Measurements from ENCODE around the gene TNFRSF4. TPM values are rescaled to one million over a fixed set of nuclear protein-coding genes. Genes with fewer than 3 reads are reported as not detected.

TNFRSF4 gene
- total and polyA plus RNA-seq, 9 of the 15 experiments (the other 6 are each of a cell fraction or from before 2014, with no cell fraction given) = 0.07 to 0.44 (median 0.19) TPM; not detected in 5

DNA sequence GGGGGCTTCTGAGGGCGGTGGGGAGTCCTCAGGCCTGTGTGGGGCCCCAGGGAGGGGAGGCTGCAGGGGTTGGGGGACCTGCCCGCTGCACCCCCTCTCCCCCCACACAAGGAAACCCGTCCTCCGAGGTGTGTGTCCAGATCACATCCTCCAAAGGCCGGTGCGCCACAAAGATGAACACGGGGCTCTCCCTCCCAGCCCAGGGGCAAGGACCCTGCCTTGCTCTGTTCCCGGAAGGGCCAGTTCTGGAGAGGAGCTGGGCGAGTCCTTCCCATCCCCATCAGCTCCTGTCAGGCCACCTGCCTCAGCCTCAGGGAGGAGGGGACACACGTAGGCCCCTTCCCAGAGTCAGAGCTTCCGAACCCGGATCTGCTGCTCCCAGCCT lies 42.8 kb downstream of the TNFRSF4 start:
- Histone ChIP-seq H3K4me3 (no peak overlapping the region), H4K20me1 (replicated peaks; ENCODE audit: control insufficient read depth, insufficient read depth, low read length) (peaks cover 6% of the 10 kb centered on the region; the same call in 1 of the 2 replicates), H3K9me3 (replicated peaks; ENCODE audit: control insufficient read depth, insufficient read depth, low read depth, low read length) (0 out of 2 replicates have a peak, but pooled peaks cover 1% of the 10 kb centered on the region), H3K27me3 (ENCODE audit: control insufficient read depth in 2 of 2, insufficient read depth in 2 of 2, low read length in 2 of 2) (peaks cover 62 to 86% of the 10 kb centered on the region in 2 experiments), H3K4me1 (replicated peaks in 1 of 2; ENCODE audit: control insufficient read depth in 2 of 2, insufficient read depth in 2 of 2, low read length in 2 of 2) (peaks cover 0 to 83% of the 10 kb centered on the region in 2 experiments; a peak in 2 of 5 replicates), H3K9ac (ENCODE audit: insufficient read depth in 1 of 2, low read depth in 2 of 2, low read length in 2 of 2) (peak overlapping the region in 1 of 2 experiments; percentile 35; a peak in 1 of 4 replicates), H2AFZ (ENCODE audit: low read depth, low read length) (no peak overlapping the region), H3K27ac (ENCODE audit: extremely low read depth, low read depth, low read length) (no peak overlapping the region), H3K79me2 (ENCODE audit: control insufficient read depth, insufficient read depth, low read length) (no peaks in the 10 kb centered on the region), H3K36me3 (ENCODE audit: control insufficient read depth, insufficient read depth, low read length) (no peaks in the 10 kb centered on the region), H3K4me2 (ENCODE audit: insufficient read depth, low read length) (no peak overlapping the region), H3K9me1 (ENCODE audit: control insufficient read depth, insufficient read depth, low read length) (no peaks in the 10 kb centered on the region)
- intact Hi-C loops (cut with micrococcal nuclease) (no loop called here), in situ Hi-C loops (cut with MboI) (no loop called here)
- TF ChIP-seq ZNF644 (tag; IDR thresholded peaks at IDR 0.05; ENCODE audit: low read depth) = no peak
- TF ChIP-seq, protein P1, sequence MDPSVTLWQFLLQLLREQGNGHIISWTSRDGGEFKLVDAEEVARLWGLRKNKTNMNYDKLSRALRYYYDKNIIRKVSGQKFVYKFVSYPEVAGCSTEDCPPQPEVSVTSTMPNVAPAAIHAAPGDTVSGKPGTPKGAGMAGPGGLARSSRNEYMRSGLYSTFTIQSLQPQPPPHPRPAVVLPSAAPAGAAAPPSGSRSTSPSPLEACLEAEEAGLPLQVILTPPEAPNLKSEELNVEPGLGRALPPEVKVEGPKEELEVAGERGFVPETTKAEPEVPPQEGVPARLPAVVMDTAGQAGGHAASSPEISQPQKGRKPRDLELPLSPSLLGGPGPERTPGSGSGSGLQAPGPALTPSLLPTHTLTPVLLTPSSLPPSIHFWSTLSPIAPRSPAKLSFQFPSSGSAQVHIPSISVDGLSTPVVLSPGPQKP (CRISPR knock-in tag; IDR thresholded peaks at IDR 0.05) = no peak
- no peak for TF ChIP-seq PHF21A (IDR thresholded peaks at IDR 0.05; ENCODE audit: borderline replicate concordance, low read depth)
- TF ChIP-seq AFF1 (IDR thresholded peaks at IDR 0.05; ENCODE audit: low read depth in 1 of 2, partially characterized antibody in 2 of 2) = no peak
- BruUV-seq (replicated peaks) = no TSS peak
- ChIA-PET POLR2A (no interaction called here), CTCF (ENCODE audit: low intra/inter-chr PET ratio) (no interaction called here)
- WGBS (ENCODE audit: insufficient coverage, low coverage, missing lambda C conversion rate) = 5% methylated on average over 9 of the region's 12 CpGs
- no peak for ATAC-seq
- no peak for FAIRE-seq
- peak in 1 of 4 experiments; percentile 10 for DNase-seq (ENCODE audit: extremely low read depth in 1 of 4, low spot score in 3 of 4)

All from K562 (cell line).